GM12872 (cell line): Measurements from ENCODE around the gene KRT28.

Experiments
- CTCF ChIP-seq: IDR thresholded peaks from 3 replicates; pipeline ENCODE4 v1.5.1; 2011; ENCODE audit warnings: low read depth, mild to moderate bottlenecking, low read length, moderate library complexity; ENCODE audit not compliant: insufficient read depth

Gene KRT28

GRCh38 chr17:40753804-40754203 is 46.0 kb downstream of the KRT28 start:
- TF ChIP-seq CTCF = no peak

GRCh38 chr17:40751065-40751464 is 48.7 kb downstream of the KRT28 start:
- TF ChIP-seq CTCF = no peak

- TF ChIP-seq CTCF = no peak
Observed at GRCh38 chr17:40750391-40750790, 49.4 kb downstream of the KRT28 start.
